SK-N-DZ (cell line): Measurements from ENCODE around the gene ARMH2.
A peak's percentile ranks its signal among the peaks of the same experiment; 100 is the strongest.
"Not testable (repeated sequence)": the region's sequence is repeated elsewhere in the genome, so short reads cannot be mapped to it uniquely, and the experiment has no call there.

Experiments
- DNase-seq: peaks from one replicate; pipeline ENCODE4 v3.0.0-alpha.2; 2015; ENCODE audit warnings: low spot score

The ARMH2 gene

DNA sequence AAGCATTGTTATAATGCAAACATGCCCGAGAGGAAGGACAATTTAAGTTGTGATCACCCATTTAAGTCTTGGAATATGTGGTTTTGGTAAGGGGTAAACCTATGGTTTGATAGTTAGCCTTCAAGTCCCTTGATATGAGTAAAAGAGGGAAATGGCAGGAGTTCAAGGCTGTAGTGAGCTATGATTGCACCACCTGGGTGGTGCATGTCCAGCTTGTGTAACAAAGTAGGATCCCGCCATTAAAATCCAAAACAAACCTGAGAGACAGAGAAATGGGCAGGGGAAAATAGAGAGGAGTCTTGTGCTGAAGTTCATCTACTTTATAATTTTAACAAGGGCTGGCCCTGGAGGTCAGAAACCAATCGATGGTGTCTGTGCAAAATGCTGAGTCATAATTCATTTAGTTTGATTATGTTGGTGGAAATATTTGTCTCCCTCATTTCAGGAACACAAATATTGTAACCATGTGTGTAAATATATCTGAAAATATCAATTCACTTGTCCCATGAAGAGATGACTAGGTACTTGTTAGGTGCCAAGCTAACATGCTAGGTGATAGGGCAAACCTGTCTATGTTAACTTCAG is 23.2 kb upstream of the ARMH2 start:
- DNase-seq, result no peak

DNA sequence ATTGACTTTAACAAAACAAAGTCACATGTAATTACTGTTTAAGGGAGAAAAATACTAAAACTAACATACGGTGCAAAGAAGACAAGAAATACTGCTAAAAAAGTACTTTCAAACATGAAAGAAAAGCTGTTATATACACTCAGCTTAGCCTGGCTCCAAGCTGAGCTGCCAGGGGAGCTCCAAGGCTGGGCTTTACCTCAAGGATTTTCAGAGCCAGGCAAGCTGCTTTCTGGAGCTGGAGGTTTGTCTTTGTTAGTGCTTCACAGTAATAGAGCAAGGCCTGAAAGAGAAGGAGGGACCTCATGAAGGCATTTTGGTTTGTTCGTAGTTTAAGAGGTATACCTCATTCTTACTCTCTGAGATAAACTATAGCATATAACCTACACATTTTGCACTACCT is 19.6 kb upstream of the ARMH2 start:
- DNase-seq, result no peak

DNA sequence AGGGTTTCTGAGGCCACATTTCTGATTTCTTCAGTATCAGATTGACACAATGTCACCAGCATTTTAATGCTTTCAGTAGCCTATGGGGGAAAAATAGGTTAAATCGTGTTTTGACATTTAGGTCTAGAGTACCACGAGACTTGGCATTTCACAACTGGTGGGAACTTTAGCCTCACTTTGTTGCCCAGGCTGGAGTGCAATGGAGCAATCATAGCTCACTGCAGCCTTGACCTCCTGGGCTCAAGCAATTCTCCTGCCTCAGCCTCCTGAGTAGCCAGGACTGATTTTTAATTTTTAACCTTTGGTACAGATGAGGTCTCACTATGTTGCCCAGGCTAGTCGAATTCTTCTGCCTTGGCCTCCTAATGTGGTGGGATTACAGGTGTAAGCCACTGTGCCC is 11.0 kb upstream of the ARMH2 start:
- DNase-seq, result no peak

DNA sequence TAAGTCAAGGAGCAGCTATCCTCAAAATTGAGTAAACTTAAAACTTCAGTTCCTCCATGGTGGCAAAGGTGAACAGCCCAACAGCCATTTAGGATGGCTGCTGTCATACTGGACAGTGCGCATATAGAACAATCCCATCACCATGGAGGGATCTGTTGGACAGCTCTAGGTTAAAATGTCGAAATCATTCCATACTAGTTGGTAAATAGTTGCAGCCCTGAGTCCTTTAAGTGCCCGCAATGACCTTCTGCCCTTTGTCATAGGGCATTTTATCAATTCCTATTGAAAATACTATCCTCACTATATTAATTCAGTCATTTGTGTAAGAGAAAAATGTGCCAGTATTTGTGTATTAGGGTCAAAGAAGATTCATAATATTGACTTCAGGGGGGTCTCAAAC is 8.9 kb upstream of the ARMH2 start:
- DNase-seq, result no peak

DNA sequence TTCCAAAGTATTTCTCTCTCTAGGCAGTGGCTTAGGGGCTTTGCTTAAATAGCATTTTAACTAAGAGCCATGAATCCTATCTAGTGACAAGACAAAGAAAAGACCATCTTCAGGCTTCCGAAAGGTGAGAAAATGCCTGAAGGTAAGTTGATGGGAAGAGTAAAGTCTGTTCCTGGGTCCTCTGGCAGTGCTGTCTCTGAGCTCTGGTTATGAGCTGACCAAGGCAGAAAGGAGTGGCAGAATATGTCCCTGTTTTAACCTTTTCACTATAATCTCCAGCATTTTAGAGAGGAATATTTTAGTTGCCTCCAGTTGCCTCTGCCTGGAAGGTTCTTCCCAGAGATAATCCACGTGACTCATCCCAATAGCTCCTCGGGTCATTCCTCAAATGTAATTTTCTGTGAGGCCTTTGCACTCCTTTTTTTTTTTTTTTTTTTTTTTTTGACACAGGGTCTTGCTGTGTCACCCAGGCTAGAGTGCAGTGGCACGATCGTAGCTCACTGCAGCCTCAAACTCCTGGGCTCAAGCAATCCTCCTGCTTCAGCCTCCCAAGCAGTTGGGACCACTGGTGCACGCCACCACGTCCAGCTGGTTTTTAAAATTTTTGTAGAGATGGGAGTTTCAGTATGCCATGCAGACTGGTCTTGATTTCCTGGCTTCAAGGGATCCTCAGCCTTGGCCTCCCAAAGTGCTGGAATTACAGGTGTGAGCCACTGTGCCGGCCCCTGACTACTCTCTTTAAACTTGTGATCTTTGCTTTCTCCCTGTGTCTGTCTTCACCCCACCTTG is 3.7 kb upstream of the ARMH2 start:
- no peak for DNase-seq

DNA sequence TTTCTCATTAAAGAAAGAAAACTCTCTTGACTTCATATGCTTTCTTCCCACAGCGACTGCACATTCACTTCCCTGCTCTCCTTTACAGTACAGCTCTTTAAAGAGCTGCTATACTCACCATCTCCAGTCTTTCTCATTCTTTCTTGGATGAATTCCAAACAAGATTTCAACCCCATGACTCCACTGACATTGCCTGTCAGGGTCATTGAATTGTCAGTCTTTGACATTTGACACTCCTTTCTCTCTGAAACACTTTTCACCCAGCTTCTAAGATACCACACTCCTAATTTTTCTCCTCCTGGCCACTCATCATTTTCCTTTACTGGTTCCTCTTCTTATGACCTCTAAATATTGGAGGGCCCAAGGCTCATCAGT is 811 bp upstream of the ARMH2 start:
- no peak for DNase-seq

DNA sequence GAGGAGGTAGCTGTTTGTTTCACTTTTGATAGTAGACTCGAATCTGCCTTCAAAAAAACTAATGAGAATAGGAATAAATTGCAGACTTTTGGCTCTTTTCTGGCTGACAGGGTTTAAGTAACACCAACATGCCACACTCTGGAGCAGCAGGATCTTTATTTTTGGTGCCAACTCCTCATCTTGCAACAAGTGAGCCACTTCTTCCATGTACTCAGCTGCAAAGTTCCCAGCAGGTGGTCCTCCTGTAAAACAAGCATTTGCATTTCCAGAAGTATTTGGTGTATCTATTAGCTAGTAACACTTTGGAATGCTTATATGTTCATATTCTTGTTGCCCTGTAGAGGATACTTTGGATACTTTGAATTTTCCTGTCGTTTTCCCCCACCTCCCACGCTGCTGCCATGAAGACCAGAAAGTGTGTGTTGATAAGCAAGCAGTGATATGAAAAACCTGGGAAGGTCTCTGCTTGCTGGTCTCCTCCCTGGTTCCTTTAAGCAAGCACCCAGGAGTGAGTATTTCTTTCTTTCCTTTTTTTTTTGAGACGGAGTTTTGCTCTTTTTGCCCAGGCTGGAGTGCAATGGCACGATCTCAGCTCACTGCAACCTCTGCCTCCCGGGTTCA is 1.0 kb downstream of the ARMH2 start:
- DNase-seq, result no peak

DNA sequence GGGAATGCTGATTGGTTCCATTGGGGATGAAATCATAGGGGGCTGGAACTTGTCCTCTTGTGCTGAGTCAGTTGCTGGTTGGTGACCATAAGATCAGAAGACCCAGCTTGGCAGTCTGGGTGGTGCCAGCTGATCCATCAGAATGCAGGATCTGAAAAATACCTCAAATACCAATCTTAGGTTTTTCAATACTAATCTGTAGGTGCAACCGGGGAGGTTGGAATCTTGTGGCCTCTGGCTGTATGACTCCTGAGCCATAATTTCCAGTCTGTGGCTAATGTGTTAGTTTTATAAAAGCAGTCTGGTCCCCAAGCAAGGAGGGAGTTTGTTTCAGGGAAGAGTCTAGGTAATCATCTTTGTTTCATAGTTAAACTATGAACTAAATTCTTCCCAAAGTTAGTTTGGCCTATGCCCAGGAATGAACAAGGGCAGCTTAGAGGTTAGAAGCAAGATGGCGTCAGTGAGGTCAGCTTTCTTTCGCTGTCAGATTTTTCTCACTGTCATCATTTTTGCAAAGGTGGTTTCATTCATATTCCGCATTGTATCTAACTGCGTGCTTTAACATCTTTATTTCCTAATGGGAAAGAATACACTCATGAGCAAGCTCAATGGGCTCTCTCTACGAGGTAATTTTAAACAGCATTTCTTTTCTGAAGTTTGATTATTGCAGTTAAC is 2.0 kb downstream of the ARMH2 start:
- DNase-seq, result no peak

DNA sequence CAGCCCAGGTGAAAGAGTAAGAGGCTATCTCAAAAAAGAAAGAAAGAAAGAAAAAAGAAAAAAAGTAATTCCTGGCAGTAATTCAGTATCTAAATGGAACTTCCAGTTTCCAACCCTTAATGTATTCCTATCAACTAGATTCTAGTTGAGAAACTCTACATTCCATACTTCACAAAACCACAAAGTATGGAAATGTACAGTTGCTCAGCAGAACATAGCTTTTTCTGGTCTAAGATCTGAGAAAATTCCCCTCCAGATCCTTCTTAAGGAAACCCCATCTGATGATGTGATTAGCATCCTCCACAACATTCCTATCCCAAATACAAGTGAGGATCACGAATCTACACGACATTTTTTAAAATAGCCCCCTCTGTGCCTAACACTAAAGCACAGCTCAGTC is 3.6 kb downstream of the ARMH2 start:
- DNase-seq, result no peak

DNA sequence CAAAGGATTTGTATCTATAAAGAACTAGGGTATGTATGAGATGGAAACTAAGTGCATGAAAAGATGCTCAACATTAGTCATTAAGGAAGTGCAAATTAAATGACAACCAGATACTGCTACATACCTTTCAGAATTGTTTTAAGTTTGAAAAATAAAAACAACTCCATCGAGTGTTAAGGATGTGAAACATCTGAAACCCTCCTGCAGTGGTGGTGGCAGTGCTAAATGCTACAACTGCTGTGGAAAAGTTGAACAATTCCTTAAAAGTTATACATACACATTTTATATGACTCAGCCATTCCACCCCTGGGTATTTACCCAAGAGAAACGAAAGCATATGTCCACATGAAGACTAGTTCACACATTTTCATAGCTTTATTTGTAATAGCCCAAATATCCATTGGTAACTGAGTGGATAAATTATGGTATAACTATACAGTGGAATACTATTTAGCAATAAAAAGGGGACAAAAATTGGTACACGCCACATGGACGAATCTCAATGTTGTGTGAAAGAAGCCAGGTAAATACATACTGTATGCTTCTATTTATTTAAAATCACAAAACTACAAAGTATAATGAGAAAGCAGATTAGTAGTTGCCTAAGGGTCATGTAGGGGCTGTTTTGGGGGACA is 10.6 kb downstream of the ARMH2 start:
- no peak for DNase-seq

DNA sequence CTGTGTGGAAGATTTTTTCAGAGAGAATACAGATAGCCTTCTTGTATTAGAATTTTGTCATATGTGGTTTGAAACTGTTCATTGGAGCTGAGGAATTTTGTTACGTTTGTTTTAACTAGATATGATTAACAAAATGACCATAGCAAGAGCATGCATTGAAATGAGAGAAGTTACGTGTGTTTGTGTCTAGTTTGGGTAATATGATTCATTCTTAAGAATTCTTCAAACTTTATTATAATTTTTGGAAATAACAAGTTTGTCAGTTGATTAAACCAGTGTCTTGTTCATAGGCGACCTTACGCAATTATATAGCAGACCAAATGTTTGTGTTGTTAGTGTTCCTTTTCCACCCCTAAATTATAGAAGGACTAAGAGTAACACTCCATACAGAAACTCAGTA is 18.5 kb downstream of the ARMH2 start:
- DNase-seq, result no peak

DNA sequence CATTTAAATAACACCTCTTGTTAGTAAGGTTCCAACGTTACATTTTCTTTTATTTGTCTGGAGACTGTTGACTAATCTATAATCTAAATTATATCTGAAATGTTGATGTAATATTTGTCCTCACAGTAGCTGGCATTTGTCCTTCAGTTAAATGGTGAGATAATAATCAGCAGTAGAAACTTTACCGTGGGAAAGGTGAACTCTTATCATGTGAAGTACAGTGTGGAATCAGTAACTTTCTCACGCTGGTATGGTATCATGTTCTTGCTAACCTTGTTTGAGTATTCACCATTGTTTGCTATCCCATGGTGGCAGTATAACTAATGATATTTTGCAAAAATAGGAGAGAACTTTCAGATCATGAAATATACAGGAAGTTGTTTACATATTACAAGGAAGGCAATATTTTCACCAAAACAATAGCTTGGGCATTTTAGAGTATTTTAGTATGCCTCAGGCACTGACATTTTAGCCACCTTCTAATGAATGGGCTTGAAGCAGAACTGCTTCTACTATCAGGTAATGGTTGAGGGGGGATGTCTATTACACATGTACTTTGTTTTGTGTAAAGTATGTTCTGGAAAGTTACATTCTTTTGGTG is 19.2 kb downstream of the ARMH2 start:
- peak; percentile 13 for DNase-seq

DNA sequence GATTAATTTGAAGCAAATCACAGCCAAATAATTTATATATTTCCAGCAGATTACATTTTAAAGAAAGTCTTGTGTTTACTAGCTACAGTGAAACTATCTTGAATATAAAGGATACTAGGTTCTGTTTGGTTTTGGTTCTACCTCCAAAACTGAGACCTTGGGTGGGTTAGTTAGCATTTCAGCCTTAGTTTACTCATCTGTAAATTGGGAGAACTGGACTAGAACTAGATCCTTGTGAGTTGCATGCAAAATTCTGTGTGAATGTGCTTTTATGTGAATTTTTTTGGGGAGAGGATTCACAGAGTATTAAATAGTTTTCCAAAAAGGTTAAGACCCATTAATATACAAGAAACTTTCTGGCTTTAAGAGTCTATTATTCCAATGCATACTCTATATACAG is 19.8 kb downstream of the ARMH2 start:
- DNase-seq, result no peak

DNA sequence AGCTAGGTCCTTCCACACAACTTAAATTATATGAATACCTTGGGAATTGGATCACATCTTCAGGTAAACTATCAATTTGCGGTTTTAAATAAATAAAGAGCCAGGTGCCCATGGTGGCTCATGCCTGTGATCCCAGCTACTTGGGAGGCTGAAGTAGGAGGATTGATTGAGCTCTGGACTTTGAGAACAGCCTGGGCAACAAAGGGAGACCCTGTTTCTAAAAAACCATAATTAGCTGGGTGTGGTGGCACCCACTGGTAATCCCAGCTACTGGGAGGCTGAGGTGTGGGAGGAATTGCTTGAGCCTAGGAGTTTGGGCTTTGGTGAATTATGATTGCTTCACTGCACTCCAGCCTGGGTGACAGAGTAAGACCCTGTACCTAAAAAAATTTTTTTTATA is 20.6 kb downstream of the ARMH2 start:
- DNase-seq, result no peak

DNA sequence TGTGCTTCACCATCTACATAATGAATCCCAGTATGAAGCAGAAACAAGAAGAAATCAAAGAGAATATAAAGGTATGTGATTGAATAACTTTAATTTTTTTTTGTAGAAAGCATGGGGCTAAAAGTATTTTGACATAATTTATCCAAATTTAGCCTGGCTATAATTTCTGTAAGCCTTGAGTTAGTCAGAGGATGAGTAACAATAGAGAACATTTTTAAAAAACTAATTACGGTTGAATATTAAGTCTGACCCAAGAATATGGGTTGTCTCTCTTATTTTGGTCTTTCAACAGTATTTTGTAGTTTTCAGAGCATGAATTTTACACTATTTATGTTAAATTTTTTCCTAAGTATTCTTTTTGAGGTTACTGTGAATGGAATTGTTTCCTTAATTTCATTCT is 21.5 kb downstream of the ARMH2 start:
- no peak for DNase-seq

DNA sequence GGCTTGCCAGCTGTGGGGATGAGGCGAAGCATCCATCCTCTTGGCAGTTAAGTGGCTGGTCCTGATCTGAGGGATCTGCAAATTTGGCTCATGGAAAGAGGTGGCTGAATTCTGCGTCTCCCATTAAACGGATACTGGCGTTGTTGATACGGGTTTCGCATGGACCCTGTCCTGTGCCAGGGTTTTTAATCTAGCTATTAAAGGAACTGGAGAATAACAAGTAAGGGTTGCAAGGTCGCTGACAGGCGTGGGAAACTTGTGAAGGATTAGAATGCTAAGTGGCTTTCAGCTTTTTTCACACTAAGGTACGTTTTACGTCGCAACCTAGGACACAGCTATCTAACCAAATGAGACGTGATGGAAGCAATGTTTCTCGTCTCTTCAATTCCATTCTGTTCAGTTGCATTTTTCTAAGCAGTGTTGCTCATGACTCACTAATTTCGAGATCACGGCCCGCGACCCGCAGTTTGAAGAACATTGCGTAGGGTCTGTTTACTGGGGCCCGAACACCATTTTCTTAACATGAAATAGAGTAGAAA is 23.1 kb downstream of the ARMH2 start:
- DNase-seq, result no peak

DNA sequence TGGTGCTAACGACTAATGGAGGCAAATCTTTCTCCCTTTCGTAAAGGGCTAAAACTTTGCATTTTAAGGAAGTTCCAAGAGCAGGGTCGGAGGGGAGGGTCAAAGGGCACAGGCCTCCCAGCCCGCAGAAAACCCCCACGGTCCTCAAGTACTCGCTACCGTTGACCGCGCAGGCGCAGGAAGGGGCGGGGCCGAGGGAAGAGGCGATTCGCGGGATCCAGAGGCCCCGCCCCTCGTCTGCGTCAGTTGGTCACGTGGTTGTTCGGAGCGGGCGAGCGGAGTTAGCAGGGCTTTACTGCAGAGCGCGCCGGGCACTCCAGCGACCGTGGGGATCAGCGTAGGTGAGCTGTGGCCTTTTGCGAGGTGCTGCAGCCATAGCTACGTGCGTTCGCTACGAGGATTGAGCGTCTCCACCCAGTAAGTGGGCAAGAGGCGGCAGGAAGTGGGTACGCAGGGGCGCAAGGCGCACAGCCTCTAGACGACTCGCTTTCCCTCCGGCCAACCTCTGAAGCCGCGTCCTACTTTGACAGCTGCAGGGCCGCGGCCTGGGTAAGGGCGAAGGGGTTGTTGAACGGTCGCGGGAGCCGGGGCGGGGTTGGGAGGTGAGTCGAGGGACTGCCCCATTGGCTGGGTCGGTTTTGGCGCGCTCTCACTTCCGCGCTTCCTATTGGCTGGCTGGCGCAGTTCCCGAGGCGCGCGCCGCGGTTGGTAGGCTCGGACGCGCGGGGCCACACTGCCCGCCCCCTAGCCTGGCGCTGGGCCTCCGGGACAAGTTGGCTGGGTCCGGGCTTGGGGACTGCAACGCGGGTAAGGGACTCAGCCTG is 23.8 kb downstream of the ARMH2 start, which contains the start of gene GMNN:
TSS of gene GMNN (plus strand) at position 242 of the 824 bp plus-strand sequence. CDS start 2,310 bp downstream, outside the sequence.
- peak; percentile 95 for DNase-seq

DNA sequence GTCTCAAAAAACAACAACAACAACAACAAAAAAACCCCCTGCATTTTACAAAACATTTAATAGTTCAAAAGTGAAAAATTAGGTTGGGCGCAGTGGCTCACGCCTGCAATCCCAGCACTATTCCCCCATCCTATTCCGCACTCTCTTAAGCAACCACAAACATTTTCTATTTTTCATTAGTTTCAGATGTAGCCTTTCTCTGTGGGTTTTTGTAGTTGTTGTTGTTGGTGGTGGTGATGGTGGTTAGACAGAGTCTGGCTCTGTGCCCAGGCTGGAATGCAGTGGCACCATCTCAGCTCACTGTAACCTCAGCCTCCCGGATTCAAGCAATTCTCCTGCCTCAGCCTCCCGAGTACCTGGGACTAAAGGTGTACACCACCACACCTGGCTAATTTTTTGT is 30.4 kb downstream of the ARMH2 start:
- no peak for DNase-seq

DNA sequence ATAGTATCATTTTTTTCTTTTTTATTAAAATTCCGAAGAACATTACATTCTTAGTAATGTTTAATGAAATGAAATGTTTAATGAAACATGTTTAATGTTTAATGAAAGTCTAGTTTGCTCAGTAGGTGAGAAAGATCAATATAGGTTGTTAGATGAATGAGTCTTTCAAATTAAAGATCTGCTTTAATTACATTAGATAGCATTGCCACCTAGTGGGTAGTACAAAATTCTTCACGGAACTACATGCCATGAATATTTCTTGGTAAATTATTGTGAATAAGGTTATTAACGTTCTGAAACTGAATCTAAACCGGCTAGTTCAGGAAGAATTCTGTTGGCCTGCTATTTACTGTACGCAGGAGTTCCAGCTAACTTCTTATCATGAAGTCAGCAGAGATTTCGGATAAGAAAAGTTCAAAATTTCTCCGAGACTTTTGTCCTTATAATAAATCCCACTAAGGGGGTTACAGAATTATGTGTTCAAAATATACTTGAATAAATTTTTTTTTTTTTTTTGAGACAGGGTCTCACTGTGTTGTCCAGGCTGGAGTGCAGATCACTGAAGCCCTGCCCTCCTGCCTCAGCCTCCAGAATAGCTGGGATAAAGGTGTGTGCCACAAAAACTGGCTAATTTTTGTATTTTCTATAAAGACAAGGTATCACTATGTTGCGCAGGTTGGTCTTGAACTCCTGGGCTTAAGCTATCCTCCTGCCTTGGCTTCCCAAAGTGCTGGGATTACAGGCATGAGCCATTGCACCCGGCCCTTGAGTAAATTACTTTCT is 31.8 kb downstream of the ARMH2 start:
- DNase-seq, result no peak

DNA sequence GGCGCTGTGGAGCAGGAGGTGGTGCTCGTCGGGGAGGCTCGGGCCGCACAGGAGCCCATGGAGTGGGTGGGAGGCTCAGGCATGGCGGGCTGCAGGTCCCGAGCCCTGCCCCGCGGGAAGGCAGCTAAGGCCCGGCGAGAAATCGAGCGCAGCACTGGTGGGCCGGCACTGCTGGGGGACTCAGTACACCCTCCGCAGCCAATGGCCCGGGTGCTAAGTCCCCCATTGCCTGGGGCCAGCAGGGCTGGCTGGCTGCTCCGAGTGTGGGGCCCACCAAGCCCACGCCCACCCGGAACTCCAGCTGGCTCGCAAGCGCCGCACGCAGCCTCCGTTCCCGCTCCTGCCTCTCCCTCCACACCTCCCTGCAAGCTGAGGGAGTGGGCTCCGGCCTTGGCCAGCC is 32.7 kb downstream of the ARMH2 start:
- DNase-seq, result not testable (repeated sequence)
